Measurements from ENCODE around the gene CRLF2. TPM values are rescaled to one million over a fixed set of nuclear protein-coding genes. Genes with fewer than 3 reads are reported as not detected.

Gene CRLF2
- total and polyA plus RNA-seq, 2 of the 8 experiments (the other 6 are each of a cell fraction or from before 2014, with no cell fraction given): 0.06 TPM; not detected in 1

DNA sequence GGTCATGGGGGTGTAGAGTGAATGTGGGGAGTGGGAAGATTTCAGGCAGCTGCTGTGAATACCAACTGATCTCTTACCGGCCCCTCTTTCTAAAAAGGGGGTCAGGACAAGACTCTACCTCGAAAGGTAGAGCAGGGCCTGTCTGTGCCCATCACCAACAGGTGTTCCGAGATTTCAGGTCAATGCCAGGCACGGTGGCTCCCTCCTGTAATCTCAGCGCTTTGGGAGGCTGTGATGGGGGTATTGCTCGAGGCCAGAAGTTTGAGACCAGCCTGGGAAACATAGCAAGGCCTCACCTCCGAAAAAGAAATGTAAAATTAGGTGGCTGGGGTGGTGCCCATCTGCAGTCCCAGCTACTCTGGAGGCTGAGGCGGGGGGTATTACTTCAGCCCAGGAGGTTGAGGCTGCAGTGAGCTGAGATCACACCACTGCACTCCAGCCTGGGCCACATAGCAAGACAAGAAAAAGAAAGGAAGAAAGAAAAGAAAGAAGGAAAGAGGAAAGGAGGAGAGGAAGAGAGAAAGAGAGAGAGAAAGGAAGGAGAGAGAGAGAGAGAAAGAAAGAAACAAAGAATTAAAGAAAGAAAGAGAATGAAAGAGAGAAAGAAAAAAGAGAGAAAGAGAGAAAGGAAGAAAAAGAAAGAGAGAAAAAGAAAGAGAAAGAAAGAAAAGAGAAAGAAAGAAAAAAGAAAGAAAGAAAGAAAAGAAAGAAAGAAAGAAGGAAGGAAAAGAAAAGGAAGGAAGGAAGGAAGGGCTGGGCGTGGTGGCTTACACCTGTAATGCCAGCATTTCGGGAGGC is 50.1 kb downstream of the CRLF2 start:
- Histone ChIP-seq H3K9me3 (ENCODE audit: insufficient read depth in 2 of 2, low read depth in 1 of 2, low read length in 1 of 2) (no peaks in the 10 kb centered on the region), H3K4me2 (ENCODE audit: insufficient read depth in 1 of 2, low read depth in 2 of 2, low read length in 2 of 2) (no peak overlapping the region), H3K4me1 (replicated peaks in 1 of 4; ENCODE audit: control insufficient read depth in 3 of 4, insufficient read depth in 4 of 4, low read length in 3 of 4) (peaks cover 0 to 3% (median 2%) of the 10 kb centered on the region in 4 experiments; a peak in 2 of 7 replicates), H3K23me2 (ENCODE audit: low read depth, low read length) (0 out of 2 replicates have a peak, but pooled peaks cover 2% of the 10 kb centered on the region), H3K36me3 (ENCODE audit: control insufficient read depth in 2 of 4, insufficient read depth in 4 of 4, low read length in 3 of 4) (no peaks in the 10 kb centered on the region), H3K18ac (ENCODE audit: extremely low read depth, low read length) (no peak overlapping the region), H2BK120ac (replicated peaks; ENCODE audit: low read depth, low read length) (no peak overlapping the region), H2AFZ (ENCODE audit: low read length) (no peak overlapping the region), H3K27ac (ENCODE audit: low read depth, low read length) (no peak overlapping the region), H2BK20ac (ENCODE audit: low read length) (no peak overlapping the region), H3K79me1 (ENCODE audit: low read depth, low read length) (no peaks in the 10 kb centered on the region), H3K14ac (ENCODE audit: insufficient read length) (no peak overlapping the region), H2BK5ac (ENCODE audit: low read depth, low read length) (no peak overlapping the region), H3K4me3 (ENCODE audit: extremely low read depth in 1 of 4, insufficient read depth in 2 of 4, low read depth in 3 of 4, low read length in 4 of 4) (no peak overlapping the region), H4K20me1 (replicated peaks in 1 of 2; ENCODE audit: control insufficient read depth in 1 of 2, insufficient read depth in 2 of 2, low read length in 2 of 2) (no peaks in the 10 kb centered on the region), H3K23ac (ENCODE audit: insufficient read length) (no peak overlapping the region), H3K9ac (replicated peaks in 1 of 4; ENCODE audit: extremely low read depth in 1 of 4, low read depth in 3 of 4, low read length in 3 of 4) (no peak overlapping the region), H2AK5ac (ENCODE audit: low read depth, low read length) (no peak overlapping the region), H4K91ac (replicated peaks; ENCODE audit: insufficient read length, low read length) (no peak overlapping the region), H3K4ac (replicated peaks; ENCODE audit: insufficient read length, low read depth, low read length) (no peak overlapping the region), H3K56ac (replicated peaks; ENCODE audit: insufficient read length, low read depth, low read length) (no peak overlapping the region), H3K79me2 (ENCODE audit: control insufficient read depth in 1 of 2, insufficient read depth in 2 of 2, low read length in 2 of 2) (no peaks in the 10 kb centered on the region), H2BK15ac (ENCODE audit: low read length) (no peak overlapping the region), H3K27me3 (replicated peaks in 1 of 4; ENCODE audit: control insufficient read depth in 3 of 4, extremely low read depth in 1 of 4, insufficient read depth in 3 of 4, low read length in 3 of 4) (no peaks in the 10 kb centered on the region), H4K5ac (ENCODE audit: insufficient read length, low read depth, low read length) (no peak overlapping the region), H4K8ac (ENCODE audit: extremely low read depth, insufficient read depth, low read length) (no peak overlapping the region), H2BK12ac (ENCODE audit: low read depth, low read length) (no peak overlapping the region)
- ChIA-PET POLR2A (ENCODE audit: partially characterized antibody) (no interaction called here), CTCF (ENCODE audit: partially characterized antibody) (no interaction called here)
- DNase-seq (ENCODE audit: low read depth in 1 of 2, low spot score in 2 of 2) (peak in 1 of 2 experiments; percentile 37), FAIRE-seq (no peak)
- TF ChIP-seq SP1 (IDR thresholded peaks at IDR 0.05; ENCODE audit: low read depth, low read length): no peak
- WGBS, 2 experiments (ENCODE audit: extremely low coverage in 1 of 2, insufficient coverage in 1 of 2, insufficient read length in 1 of 2, insufficient replicate concordance in 2 of 2, low coverage in 1 of 2, low lambda C conversion rate in 2 of 2, missing lambda C conversion rate in 1 of 2): 79% methylated on average over 10 of the region's 10 CpGs; no CpG with 5 or more reads in 1 of the 2 experiments
